Activated T-cell treated with anti-CD3 and anti-CD28 coated beads, Interleukin-2, amount 50 U/mL, for 1 hour (primary cell): ENCODE data around the gene PTPRM.

Source experiments
- DNase-seq: peaks from one replicate; pipeline ENCODE4 v3.0.0-alpha.2; 2020

The PTPRM gene

DNA sequence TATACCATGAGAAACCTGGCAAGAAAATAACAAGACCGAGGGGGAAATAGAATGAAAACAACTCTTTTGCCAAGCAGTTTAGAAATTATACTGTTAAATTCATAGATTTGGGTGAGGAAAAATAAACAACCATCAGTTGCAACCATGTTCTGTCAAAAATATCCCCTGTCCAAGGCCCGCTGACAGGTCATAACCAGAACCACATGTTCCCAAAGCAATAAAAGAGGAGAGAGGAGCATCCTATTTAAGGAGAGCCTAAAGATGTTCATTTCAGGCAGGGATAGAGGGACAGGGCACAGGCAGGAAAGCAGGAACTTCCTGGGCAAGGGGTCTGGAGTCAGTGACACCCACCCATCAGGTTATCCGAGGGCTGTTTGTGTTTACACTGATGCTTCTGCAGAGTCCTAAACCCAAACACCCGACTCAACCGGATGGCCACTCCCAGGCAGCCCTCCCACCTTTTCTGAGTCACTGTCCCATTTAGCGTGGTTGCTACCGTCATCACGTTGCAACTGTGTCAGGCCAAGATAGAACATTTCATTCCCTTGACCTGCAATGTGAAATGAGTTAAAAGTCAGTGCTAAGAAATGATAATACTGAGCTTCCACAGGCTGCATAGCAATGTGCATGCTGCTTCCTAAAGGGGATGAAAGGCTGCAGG is 573.9 kb downstream of the PTPRM start:
- no peak for DNase-seq

GRCh38 chr18:8142131-8142711 is 575.1 kb downstream of the PTPRM start:
- no peak for DNase-seq

DNA sequence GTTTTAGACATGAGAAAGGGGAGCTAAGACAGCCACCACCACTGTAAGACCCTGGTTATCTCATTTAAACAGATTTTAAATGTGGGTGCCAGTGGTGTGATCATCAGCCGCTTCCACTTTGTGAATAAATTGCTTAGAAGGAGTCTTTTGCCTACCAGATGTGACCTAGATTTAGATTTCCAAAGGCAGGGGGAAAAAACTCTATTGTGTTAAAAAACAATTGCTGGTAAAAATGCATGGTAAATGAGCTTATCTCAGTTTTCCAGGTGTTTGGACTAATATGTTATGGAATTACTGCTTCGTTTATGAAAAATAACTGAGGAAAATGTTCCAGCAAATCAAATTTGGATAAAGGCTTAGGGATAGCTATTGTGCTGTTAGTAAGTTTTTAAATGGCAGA is 575.8 kb downstream of the PTPRM start:
- DNase-seq = no peak

DNA sequence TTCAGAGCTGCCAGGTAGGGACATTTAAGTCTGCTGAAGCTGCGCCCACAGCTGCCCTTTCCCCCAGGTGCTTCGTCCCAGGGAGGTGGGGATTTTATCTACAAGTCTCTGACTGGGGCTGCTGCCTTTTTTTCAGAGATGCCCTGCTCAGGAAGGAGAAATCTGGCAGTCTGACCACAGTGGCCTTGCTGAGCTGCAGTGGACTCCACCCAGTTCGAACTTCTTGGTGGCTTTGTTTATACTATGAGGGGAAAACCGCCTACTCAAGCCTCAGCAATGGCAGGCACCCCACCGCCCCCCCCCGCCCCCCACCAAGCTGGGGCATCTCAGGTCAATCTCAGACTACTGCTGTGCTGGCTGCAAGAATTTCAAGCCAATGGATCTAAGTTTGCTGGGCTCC is 584.1 kb downstream of the PTPRM start:
- no peak for DNase-seq

GRCh38 chr18:8153887-8154583 is 586.9 kb downstream of the PTPRM start:
- no peak for DNase-seq

- DNase-seq = no peak
Observed at GRCh38 chr18:8162802-8163201, 595.7 kb downstream of the PTPRM start.

- no peak for DNase-seq
Observed at GRCh38 chr18:8163286-8163959, 596.3 kb downstream of the PTPRM start.

DNA sequence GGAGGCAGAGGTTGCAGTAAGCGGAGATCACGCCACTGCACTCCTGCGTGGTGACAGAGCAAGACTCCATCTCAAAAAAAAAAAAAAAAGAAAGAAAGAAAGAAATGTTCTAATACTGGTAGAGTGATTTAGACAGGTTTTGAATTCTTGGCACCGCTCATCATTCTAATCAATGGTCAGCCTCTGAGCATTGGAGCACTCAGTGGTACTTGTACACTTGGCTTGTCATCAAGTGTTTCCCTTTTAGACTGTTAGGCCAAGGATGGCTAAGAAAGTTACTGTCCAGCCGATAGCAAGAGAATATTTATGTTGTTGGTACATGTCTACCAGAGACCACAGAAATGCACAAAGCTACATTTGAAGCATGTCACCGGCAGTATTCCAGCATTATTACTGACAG is 598.0 kb downstream of the PTPRM start:
- no peak for DNase-seq

- DNase-seq = no peak
Observed at GRCh38 chr18:8167026-8167425, 599.9 kb downstream of the PTPRM start.

- DNase-seq = no peak
Observed at GRCh38 chr18:8167673-8168072, 600.6 kb downstream of the PTPRM start.

GRCh38 chr18:8169722-8170121 is 602.6 kb downstream of the PTPRM start:
- no peak for DNase-seq

GRCh38 chr18:8174771-8175170 is 607.7 kb downstream of the PTPRM start:
- no peak for DNase-seq

GRCh38 chr18:8175501-8176061 is 608.5 kb downstream of the PTPRM start:
- DNase-seq = no peak

- no peak for DNase-seq
Observed at GRCh38 chr18:8176109-8176508, 609.0 kb downstream of the PTPRM start.

- DNase-seq = no peak
Observed at GRCh38 chr18:8176554-8176953, 609.4 kb downstream of the PTPRM start.

GRCh38 chr18:8177330-8178016 is 610.4 kb downstream of the PTPRM start:
- DNase-seq = no peak

DNA sequence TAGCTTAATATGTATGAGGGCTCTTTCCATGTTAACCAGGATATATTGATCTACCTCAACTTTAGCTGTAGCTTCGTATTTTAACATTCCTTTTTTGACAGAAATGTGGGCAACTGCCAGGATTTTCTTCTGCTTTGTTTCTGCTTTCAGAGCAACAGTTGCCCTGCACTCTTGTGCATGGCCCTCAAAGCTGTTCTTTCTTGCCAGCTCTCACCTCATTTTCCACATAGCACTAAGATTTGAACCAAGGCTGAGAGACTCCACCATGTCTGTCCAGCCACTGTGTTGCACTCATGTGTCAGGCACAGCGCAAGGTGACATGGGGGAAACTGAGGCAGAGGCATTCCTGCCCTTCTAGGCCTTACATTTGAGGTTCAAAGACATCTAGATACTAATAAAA is 619.3 kb downstream of the PTPRM start:
- no peak for DNase-seq

- DNase-seq = no peak
Observed at GRCh38 chr18:8188184-8188583, 621.1 kb downstream of the PTPRM start.

GRCh38 chr18:8190980-8191379 is 623.9 kb downstream of the PTPRM start:
- no peak for DNase-seq

DNA sequence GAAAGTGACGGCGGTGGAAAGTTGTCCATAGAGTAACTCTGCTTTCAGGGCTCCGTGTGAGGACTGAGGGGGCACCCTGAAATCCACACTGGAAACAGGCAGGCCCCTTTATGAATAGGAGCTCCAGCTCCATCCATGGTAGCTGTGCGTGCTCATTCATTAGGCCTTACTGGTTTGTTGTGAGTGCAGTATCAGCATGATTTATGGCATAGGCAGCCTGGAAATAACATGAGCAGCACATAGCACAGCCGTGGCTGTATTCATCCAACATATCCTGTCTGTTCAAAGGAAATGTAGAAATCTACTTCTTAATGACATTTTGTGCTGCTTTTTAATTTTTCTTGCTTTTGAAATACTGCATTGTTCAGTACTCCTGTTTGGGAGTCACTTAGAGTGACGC is 627.3 kb downstream of the PTPRM start:
- no peak for DNase-seq

- no peak for DNase-seq
Observed at GRCh38 chr18:8196238-8196637, 629.1 kb downstream of the PTPRM start.

DNA sequence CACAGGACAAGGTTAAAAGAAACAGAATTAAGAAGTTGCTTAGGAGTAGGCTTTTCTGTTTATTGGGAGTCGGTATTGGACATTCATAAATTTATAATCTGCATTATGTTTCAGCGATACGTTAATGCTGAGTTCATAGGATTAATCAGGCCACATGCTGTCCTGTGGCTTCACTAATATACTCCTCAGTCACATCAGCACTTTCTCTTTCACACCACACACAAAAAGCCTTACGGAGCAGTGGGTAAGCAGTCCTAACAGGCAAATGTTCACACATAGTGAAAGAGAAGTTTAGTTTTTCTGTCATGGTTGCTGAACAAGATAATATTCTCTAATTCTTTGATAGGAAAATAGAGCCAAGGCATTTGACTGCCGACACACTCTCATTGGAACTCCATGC is 630.4 kb downstream of the PTPRM start:
- DNase-seq = no peak

GRCh38 chr18:8207996-8208395 is 640.9 kb downstream of the PTPRM start:
- no peak for DNase-seq
